GM18868 (cell line): Measurements from ENCODE around the gene OBI1.

Source experiments
- ATAC-seq: cut with Tn5 transposase; IDR thresholded peaks from one replicate; pipeline ENCODE4 v1.9.1; 2021; ENCODE audit warnings: mild to moderate bottlenecking, moderate library complexity; ENCODE audit not compliant: unreplicated experiment

Gene OBI1

GRCh38 chr13:78658630-78659449 lies at the start of gene OBI1:
TSS of gene OBI1 (minus strand) at chr13:78659155. CDS start at chr13:78659120, 35 bp downstream.
- ATAC-seq = peak; percentile 81

- ATAC-seq = no peak
Observed at GRCh38 chr13:78701383-78701782, 42.4 kb upstream of the OBI1 start.

DNA sequence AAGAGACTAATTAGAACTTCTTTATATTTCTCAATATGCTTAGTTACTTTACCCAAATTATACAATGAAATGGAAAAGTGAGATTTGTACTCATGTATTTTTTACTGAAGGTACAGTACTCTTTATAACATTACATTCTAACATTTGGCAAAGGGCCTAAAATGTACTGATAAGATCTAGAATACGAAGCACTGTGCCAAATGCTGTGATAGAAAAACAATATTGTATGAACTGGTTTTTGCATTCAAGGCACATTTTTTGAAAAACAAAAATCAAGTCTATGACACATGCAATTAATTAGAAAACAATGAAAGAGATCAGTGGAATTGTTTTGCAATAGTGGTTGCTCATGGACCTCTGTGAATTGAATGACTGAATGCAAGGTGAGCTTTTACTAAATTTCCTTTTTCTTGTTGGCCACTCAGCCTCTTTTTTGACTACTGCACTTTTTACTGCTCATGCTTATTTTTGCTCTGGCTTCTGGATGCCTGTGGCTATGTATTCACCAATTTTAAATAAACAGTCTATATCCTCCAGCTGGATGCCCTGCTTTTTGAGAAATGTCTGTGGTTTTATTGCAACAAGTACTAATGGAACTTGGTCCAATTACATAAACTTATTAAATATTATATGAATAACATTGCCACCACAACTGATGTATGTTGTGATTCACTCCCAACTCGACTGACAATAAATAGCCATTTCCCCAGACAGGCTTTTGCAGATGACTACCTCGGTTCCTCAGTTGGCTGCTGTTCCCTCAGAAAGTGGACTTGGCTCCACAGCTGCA lies 41.4 kb upstream of the OBI1 start:
- ATAC-seq = no peak

DNA sequence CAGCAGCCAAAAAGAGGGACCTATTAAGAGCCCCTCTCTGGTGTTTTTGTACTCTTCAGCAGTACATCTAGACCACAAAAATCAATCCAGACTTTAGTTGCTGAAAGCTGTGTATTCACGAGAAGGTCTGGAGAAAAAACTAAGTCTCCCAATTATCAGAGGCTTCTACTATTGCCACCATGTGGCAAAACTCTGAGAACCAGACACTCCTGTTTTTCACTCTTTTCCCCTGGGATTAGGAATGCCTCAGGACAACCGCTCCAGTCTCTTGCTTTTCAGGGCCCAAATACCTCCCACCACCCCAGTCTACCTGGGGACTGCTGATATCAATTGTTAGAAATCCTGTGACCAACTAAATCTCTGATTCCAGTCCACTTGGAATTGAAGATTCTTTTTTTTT lies 30.1 kb upstream of the OBI1 start:
- ATAC-seq = no peak

GRCh38 chr13:78686461-78686860 lies 27.5 kb upstream of the OBI1 start:
- no peak for ATAC-seq

DNA sequence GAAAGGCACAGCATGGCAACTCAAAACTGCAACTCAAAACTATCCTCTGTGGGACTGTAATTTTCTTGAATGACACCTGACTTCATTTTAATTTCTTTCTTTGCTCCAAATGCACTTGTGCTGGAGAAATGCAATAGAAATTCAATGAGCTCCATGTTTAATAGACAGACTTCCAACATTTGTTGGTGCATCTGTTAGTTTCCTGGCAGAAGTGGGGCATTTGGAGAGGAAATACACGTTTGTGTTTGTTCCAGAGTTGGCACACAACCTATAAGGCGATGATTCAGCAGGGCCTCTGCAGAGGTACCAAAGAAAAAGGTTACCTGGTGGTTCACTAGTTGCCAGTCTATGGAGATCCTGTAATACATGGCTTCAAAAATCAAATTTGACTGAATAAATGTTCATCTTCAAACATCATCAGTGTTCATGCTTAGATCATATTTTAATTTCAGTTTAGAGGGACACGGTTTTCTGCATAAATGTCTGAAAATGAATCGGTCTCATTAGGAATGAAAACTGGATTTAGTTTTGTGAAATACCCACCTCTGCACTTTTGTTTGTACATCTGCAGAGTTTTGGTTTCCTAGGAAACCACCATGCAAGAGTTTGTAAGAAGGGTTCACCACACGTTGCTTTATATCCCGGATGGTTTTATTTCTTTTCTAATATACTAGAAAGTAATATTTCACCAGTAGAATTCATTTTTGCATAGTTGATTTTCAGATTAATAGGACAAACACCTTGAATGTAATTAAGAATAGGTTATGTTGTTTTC lies 21.8 kb upstream of the OBI1 start:
- no peak for ATAC-seq

DNA sequence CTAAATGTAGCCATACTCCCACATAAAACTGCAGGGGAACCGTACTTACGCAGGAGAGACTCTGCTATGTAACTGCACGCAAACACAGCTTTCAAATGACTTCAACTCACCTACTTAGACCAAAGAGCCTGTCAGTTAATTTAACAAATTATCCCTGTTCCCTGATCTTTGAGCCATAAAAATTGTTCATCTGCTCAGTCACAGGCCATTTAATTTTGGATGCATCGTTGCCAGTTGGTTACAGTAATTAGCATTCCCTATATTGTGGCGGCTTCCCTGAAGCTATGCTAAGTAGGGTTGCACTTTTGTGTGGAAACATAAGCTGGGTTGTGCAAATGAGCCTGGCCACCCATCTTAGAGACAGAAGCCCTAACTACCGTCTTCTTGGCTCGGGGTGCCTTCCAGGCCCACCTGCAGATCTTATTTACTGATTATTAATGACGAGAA lies 21.2 kb upstream of the OBI1 start:
- ATAC-seq = no peak

GRCh38 chr13:78679329-78679728 lies 20.4 kb upstream of the OBI1 start:
- no peak for ATAC-seq

DNA sequence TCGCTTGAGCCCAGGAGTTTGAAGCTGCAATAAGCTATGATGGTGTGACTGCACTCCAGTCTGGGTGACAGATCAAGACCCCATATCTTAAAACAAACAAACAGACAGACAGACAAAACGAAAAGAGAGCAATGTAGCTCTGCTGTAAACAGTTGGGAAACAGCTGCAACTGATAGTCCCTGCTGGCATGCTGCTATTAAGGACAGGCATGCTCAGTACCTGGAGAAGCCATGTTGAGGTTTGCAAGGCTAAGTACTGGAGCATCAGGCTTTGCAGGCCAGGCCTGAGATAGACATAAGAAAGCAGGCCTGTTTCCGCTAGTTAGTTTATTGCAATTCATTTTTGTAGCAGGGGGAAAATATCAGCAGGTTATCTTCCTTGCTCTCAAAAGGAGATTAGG lies 16.2 kb upstream of the OBI1 start:
- no peak for ATAC-seq

DNA sequence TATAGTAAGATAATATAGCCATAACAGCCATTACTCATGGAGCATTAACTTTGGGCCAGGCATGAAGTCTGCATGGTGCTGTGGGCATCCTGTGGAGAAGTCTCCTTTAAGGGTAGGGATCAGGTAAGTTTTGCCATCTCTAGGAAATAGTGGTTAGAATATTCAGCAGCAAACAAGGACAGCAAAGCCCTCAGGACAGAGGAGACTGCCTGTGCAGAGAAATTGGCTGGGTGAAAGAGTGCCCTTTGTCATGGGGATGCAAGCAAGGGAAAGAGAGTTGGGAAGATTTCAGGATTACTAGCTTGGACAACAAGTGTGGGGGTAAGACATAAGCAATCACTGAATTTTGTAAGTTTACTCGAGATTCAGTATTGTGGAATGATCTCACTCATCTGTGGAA lies 15.7 kb upstream of the OBI1 start:
- no peak for ATAC-seq

DNA sequence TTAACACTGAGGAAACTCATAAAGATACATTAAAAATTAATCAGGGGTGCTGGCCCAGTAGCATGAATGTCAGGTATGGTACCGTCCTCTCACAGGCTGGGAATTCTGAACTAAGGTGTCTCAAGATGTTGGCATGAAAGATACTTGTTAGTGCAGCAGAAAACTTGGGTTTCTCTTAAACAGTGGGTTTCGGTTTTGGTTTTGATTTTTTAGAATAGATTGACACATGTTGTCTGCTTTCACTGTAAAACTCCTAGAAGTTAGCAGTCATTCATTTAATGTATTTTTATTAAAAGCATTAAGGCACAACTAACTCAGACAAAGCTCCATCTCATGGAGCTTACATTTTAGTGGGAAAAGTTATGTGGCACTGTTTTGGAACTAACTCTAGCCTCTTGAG lies 3.5 kb upstream of the OBI1 start:
- ATAC-seq = no peak

DNA sequence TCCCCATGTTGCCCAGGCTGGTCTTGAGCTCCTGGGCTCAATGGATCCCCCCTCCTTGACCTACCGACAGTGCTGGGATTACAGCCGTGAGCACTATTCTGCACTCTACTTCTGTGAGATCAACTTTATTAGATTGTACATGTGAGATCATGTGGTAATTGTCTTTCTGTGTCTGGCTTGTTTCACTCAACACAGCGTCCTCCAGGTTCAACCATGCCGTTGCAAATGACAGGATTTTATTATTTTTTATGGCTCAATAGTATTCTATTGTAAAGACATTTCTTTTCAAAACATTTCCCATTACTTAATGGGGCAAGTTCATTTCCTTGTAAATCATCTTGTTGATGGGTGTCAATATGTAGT lies 1.5 kb upstream of the OBI1 start:
- no peak for ATAC-seq

GRCh38 chr13:78659732-78660494 lies 958 bp upstream of the OBI1 start:
- peak; percentile 39 for ATAC-seq

GRCh38 chr13:78659450-78659730 lies 435 bp upstream of the OBI1 start:
- no peak for ATAC-seq

DNA sequence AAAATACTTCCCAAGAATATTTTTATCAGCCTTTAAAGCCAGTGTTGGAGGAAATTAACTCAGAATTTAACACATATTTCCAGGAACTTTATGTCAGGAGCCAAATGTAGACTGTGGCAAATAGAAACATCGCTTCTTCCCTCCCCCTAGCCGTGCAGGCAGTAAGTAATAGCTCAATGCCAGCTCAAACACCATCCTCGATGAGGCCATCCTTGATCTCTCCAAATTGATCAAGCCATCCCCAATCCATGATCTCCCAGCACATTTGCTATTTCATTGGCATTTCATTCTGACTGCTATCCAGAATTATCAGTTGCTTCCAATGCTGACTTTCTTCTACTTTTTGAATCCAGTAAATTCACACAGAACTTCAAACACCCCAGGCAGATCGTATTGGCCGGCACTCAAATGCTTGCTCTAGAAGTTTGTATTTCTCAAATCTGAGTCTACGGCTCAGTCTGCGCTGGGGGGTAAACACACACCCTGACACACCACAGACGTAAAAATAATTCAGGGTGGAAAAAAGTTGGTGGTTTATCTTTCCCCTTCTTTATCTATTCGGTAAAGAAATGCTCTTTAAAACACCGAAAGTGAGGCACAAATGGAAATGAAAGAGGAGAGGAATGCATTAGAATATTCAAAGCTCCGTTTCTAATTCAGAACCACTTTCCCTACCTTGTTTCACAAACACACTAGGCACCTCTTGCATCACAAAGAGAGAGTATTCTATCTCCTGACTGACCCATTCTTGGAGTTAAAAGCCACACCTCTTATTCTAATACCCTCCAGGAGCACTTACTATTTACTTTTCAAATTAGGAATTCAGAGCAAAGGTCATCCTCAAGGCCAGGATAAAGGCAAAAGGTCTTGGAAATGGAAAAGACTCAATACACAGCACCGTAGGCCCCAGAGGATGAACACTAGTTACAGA lies 991 bp downstream of the OBI1 start:
- ATAC-seq = no peak

DNA sequence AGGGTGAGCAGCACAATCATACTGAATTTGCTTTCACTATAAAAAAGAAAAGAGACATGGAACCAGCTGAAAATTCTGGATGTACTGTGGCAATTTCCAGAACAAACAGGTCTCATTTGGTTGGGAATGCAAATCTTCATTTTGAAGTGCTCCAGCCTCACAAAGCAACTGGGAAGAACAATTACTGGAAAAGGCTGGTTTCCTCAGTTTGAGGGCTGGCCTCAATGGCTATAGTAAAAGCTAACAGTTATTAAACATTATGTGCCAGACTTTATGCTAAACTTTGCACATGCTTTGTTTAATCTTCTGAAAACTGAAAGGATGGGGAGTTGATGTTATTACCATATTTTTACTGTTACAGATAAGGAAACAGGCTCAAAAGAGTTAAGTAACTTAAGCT lies 3.0 kb downstream of the OBI1 start:
- ATAC-seq = no peak

DNA sequence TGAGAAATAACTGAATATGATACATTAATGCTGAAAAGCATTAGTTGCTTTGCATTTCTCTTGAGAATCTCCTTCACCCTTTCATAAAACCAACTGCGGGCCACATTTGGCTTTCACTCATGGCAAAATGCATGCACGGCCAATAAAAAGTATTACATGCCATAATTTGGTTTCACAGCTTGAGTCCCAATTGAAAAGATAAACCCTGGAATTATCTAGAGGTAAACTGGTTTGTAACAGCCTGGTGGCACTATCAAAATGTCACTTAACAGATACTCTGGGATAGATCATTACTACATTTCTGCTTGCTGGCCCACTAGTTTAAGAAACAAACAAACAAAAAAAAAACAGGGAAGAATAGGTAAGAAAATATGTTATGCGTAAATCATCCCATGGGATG lies 3.9 kb downstream of the OBI1 start:
- ATAC-seq = no peak

- ATAC-seq = no peak
Observed at GRCh38 chr13:78652651-78653050, 6.3 kb downstream of the OBI1 start.

DNA sequence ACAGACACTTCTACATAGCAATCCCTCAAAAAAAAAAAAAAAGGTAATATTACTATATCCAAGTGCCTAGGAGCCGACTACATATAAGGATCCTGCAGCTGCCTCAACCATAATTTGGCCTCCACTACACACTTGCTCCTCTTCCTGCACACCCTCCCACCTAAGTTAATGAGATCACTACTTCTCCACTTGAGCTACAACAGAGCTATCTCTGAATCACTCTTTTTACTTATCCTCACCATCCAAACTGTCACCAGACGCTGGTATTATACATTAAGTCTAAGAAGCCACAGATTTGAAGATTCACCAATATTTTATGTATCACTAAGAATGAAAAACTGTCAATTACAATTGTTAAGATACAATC lies 8.3 kb downstream of the OBI1 start:
- no peak for ATAC-seq
